MM.1S (cell line): ENCODE data around the gene PTCD2.

Experiments used
- DNase-seq: peaks from one replicate; pipeline ENCODE4 v3.0.0-alpha.2; 2015
- H2AFZ ChIP-seq: fragments of 300-600 bp; sonication (generic); 2 replicates; pipeline ENCODE4 v1.6.0; 2016; ENCODE audit warnings: antibody characterized with exemption, low read length
- H3F3A ChIP-seq: fragments of 300-600 bp; sonication (generic); 2 replicates; pipeline ENCODE4 v1.6.1; 2016; ENCODE audit warnings: mild to moderate bottlenecking, antibody characterized with exemption, low read length, moderate library complexity, mixed read lengths; ENCODE audit not compliant: insufficient read depth
- H3K27ac ChIP-seq: fragments of 300-600 bp; sonication (generic); 2 replicates; pipeline ENCODE4 v1.5.1; 2016; ENCODE audit warnings: mild to moderate bottlenecking, low read length
- H3K27me3 ChIP-seq: fragments of 300-600 bp; sonication (generic); replicated peaks from 2 replicates; pipeline ENCODE4 v1.6.0; 2016; ENCODE audit warnings: low read length; ENCODE audit not compliant: insufficient read depth
- H3K36me3 ChIP-seq: fragments of 300-600 bp; sonication (generic); replicated peaks from 2 replicates; pipeline ENCODE4 v1.6.1; 2016; ENCODE audit warnings: mild to moderate bottlenecking, low read length, mixed read lengths; ENCODE audit not compliant: insufficient read depth
- H3K4me1 ChIP-seq: fragments of 300-600 bp; sonication (generic); 2 replicates; pipeline ENCODE4 v1.6.1; 2016; ENCODE audit warnings: low read length, mixed read lengths
- H3K4me2 ChIP-seq: fragments of 300-600 bp; sonication (generic); 2 replicates; pipeline ENCODE4 v1.6.0; 2016; ENCODE audit warnings: low read depth, low read length
- H3K4me3 ChIP-seq: fragments of 300-600 bp; sonication (generic); 2 replicates; pipeline ENCODE4 v1.5.1; 2016; ENCODE audit warnings: low read length, mixed read lengths
- H3K79me2 ChIP-seq: fragments of 300-600 bp; sonication (generic); 2 replicates; pipeline ENCODE4 v1.6.1; 2016; ENCODE audit warnings: mixed run types, low read length, mixed read lengths
- H3K9ac ChIP-seq: fragments of 300-600 bp; sonication (generic); 2 replicates; pipeline ENCODE4 v1.6.1; 2016; ENCODE audit warnings: low read length, mixed read lengths
- H3K9me2 ChIP-seq: fragments of 300-600 bp; sonication (generic); replicated peaks from 2 replicates; pipeline ENCODE4 v1.6.1; 2016; ENCODE audit warnings: mild to moderate bottlenecking, low read length, mixed read lengths; ENCODE audit not compliant: insufficient read depth
- H3K9me3 ChIP-seq: fragments of 300-600 bp; sonication (generic); replicated peaks from 2 replicates; pipeline ENCODE4 v1.6.1; 2016; ENCODE audit warnings: mild to moderate bottlenecking, low read length, mixed read lengths; ENCODE audit not compliant: insufficient read depth
- H4K20me1 ChIP-seq: fragments of 300-600 bp; sonication (generic); 2 replicates; pipeline ENCODE4 v1.6.1; 2016; ENCODE audit warnings: mild to moderate bottlenecking, low read length, moderate library complexity, mixed read lengths; ENCODE audit not compliant: insufficient read depth
- EZH2 ChIP-seq: fragments of 300-600 bp; sonication (generic); optimal IDR thresholded peaks from 2 replicates; pipeline ENCODE3; 2017; ENCODE audit warnings: low read depth, mild to moderate bottlenecking, antibody characterized with exemption, low read length, mixed read lengths
- EZH2phosphoT487 ChIP-seq: fragments of 300-600 bp; sonication (generic); IDR thresholded peaks from 2 replicates; pipeline ENCODE4 v1.6.1; 2018; ENCODE audit warnings: antibody characterized with exemption, low read length
- TF ChIP-seq, protein P1 (sequence below): fragments of 300-600 bp; sonication (generic); IDR thresholded peaks from 2 replicates; pipeline ENCODE4 v1.5.1; 2016; ENCODE audit warnings: antibody characterized with exemption, low read length, mixed read lengths

The PTCD2 gene

GRCh38 chr5:72368271-72368670 lies 48.1 kb downstream of the PTCD2 start:
- TF ChIP-seq EZH2 = no peak
- TF ChIP-seq, protein P1, sequence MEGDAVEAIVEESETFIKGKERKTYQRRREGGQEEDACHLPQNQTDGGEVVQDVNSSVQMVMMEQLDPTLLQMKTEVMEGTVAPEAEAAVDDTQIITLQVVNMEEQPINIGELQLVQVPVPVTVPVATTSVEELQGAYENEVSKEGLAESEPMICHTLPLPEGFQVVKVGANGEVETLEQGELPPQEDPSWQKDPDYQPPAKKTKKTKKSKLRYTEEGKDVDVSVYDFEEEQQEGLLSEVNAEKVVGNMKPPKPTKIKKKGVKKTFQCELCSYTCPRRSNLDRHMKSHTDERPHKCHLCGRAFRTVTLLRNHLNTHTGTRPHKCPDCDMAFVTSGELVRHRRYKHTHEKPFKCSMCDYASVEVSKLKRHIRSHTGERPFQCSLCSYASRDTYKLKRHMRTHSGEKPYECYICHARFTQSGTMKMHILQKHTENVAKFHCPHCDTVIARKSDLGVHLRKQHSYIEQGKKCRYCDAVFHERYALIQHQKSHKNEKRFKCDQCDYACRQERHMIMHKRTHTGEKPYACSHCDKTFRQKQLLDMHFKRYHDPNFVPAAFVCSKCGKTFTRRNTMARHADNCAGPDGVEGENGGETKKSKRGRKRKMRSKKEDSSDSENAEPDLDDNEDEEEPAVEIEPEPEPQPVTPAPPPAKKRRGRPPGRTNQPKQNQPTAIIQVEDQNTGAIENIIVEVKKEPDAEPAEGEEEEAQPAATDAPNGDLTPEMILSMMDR = no peak
- no peak for TF ChIP-seq EZH2phosphoT487
- no peak overlapping the region for H3K9ac ChIP-seq
- no peak overlapping the region for H2AFZ ChIP-seq
- no peaks in the 10 kb centered on the region for H3K36me3 ChIP-seq
- no peaks in the 10 kb centered on the region for H3K9me2 ChIP-seq
- H3K79me2 ChIP-seq = no peaks in the 10 kb centered on the region
- H4K20me1 ChIP-seq = no peaks in the 10 kb centered on the region
- no peak overlapping the region for H3K4me3 ChIP-seq
- H3K27ac ChIP-seq = no peak overlapping the region
- H3F3A ChIP-seq = no peaks in the 10 kb centered on the region
- no peaks in the 10 kb centered on the region for H3K27me3 ChIP-seq
- DNase-seq = no peak
- H3K4me1 ChIP-seq = no peaks in the 10 kb centered on the region
- no peaks in the 10 kb centered on the region for H3K9me3 ChIP-seq
- H3K4me2 ChIP-seq = no peak overlapping the region

DNA sequence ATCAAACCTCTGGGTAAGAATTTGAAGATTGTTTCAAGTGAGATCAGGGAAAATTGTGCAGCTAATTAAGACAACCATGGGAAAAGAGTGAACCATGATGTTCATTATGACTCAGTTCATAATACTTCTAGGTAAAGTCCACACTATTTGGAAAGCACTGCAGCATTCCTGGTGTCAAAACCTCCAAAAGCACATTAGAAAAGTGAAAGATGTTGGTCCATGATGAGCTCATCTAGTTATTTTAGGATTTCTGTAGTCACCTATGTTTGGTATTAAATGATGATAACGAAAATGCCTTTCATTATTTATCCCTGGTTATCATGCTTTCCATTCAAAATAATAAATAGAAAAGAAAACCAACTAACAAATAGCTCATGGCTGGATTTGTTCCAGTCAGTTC lies 49.1 kb downstream of the PTCD2 start:
- H3K9me2 ChIP-seq = no peaks in the 10 kb centered on the region
- no peak for DNase-seq
- H2AFZ ChIP-seq = no peak overlapping the region
- no peaks in the 10 kb centered on the region for H4K20me1 ChIP-seq
- no peaks in the 10 kb centered on the region for H3F3A ChIP-seq
- TF ChIP-seq EZH2 = no peak
- TF ChIP-seq, protein P1 = no peak
- TF ChIP-seq EZH2phosphoT487 = no peak
- H3K79me2 ChIP-seq = no peaks in the 10 kb centered on the region
- no peaks in the 10 kb centered on the region for H3K4me1 ChIP-seq
- H3K4me2 ChIP-seq = no peak overlapping the region
- no peaks in the 10 kb centered on the region for H3K9me3 ChIP-seq
- no peaks in the 10 kb centered on the region for H3K27me3 ChIP-seq
- no peak overlapping the region for H3K4me3 ChIP-seq
- no peaks in the 10 kb centered on the region for H3K36me3 ChIP-seq
- H3K27ac ChIP-seq = no peak overlapping the region
- no peak overlapping the region for H3K9ac ChIP-seq

DNA sequence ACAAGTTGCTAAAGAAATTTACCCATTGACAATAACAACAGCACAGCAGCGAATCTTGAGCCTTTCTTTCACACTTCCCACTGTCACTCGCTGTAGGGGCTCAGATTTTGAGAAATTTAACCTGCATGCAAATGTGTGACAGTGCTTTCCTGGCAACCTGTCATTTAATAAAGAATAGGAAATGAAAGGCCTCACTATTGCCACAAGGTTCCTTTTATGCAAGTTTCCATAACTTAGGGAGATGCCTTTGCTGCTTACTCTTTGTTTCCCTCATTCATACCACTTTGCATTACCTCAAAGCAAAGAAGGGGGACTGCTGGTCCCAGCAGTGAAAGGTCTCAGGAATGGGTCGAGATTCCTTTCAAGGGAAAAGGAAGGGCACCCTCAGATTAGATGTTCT lies 49.5 kb downstream of the PTCD2 start:
- Histone ChIP-seq H3K9me3 (no peaks in the 10 kb centered on the region), H3K4me2 (no peak overlapping the region), H3K27me3 (no peaks in the 10 kb centered on the region), H3F3A (no peaks in the 10 kb centered on the region), H3K4me3 (no peak overlapping the region), H4K20me1 (no peaks in the 10 kb centered on the region), H3K9ac (no peak overlapping the region), H2AFZ (no peak overlapping the region), H3K79me2 (no peaks in the 10 kb centered on the region), H3K27ac (no peak overlapping the region), H3K36me3 (no peaks in the 10 kb centered on the region), H3K9me2 (no peaks in the 10 kb centered on the region), H3K4me1 (no peaks in the 10 kb centered on the region)
- TF ChIP-seq, protein P1 = no peak
- TF ChIP-seq EZH2phosphoT487 (no peak), EZH2 (no peak)
- DNase-seq = no peak
